ENCODE measurements around the gene DEPDC5. TPM values are rescaled to one million over a fixed set of nuclear protein-coding genes. Genes with fewer than 3 reads are reported as not detected.

Gene DEPDC5
- total and polyA plus RNA-seq, 2 of the 8 experiments (the other 6 are each of a cell fraction or from before 2014, with no cell fraction given), result 18.3 to 26.5 TPM

DNA sequence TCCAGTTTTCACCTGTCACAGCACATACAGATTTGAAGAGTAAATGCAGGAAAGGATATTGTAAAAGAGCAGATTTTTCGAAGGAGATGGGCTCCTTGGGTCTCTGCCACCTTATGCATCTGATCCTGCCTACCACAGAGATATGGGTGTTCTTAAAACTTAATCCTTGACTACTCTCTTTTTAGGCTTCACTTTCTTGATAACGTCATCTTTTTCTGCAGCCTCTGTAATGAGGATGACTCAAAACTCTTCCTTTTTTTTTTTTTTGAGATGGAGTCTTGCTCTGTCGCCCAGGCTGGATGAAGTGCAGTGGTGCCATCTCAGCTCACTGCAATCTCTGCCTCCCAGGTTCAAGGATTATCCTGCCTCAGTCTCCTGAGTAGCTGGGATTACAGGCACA, 11.7 kb upstream of the DEPDC5 start (continued):
- TF ChIP-seq SIN3A (conservative IDR thresholded peaks at IDR 0.05 in 1 of 2, IDR thresholded peaks at IDR 0.05 in 1 of 2; ENCODE audit: low read depth in 1 of 2, low read length in 2 of 2), result no peak
- TF ChIP-seq SUZ12 (IDR thresholded peaks at IDR 0.05; ENCODE audit: low read length), result no peak
- no peak for TF ChIP-seq TAF7 (optimal IDR thresholded peaks at IDR 0.05; ENCODE audit: borderline replicate concordance, low read depth, low read length)
- TF ChIP-seq BACH1 (IDR thresholded peaks at IDR 0.05; ENCODE audit: low read length), result no peak
- no peak for TF ChIP-seq HDAC6 (IDR thresholded peaks at IDR 0.05; ENCODE audit: low read depth, low read length)
- TF ChIP-seq PHF8 (conservative IDR thresholded peaks at IDR 0.05; ENCODE audit: low read depth, low read length), result no peak
- TF ChIP-seq ASH2L (IDR thresholded peaks at IDR 0.05; ENCODE audit: low read length), result no peak
- no peak for TF ChIP-seq GABPA (IDR thresholded peaks at IDR 0.05; ENCODE audit: borderline replicate concordance, insufficient read depth, low read length)
